ENCODE measurements around the gene TTC27.

DNA sequence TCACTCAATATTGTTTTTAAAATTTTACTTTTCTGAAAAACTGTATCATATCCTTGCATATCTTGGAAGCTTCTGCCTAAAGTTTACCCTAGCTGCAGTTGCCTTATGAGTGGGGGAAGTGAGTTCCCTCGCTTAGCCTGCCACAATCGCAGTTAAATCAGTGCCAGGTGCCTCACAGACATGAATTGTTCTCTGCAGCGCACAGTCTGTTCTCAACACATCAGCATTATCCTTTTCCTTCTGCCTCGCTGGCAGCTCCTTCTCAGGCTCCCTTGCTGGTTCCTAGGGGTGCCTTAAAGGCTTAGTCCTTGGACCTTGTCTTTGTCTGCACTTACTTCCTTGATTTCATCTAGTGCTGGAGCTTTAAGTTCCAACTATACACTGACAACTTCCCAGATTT lies 132.8 kb downstream of the TTC27 start:
- TF ChIP-seq, protein P1, sequence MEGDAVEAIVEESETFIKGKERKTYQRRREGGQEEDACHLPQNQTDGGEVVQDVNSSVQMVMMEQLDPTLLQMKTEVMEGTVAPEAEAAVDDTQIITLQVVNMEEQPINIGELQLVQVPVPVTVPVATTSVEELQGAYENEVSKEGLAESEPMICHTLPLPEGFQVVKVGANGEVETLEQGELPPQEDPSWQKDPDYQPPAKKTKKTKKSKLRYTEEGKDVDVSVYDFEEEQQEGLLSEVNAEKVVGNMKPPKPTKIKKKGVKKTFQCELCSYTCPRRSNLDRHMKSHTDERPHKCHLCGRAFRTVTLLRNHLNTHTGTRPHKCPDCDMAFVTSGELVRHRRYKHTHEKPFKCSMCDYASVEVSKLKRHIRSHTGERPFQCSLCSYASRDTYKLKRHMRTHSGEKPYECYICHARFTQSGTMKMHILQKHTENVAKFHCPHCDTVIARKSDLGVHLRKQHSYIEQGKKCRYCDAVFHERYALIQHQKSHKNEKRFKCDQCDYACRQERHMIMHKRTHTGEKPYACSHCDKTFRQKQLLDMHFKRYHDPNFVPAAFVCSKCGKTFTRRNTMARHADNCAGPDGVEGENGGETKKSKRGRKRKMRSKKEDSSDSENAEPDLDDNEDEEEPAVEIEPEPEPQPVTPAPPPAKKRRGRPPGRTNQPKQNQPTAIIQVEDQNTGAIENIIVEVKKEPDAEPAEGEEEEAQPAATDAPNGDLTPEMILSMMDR (optimal IDR thresholded peaks at IDR 0.05 in 1 of 3, IDR thresholded peaks at IDR 0.05 in 1 of 3, conservative IDR thresholded peaks at IDR 0.05 in 1 of 3; ENCODE audit: extremely low read depth in 1 of 3, insufficient read depth in 2 of 3, low read length in 3 of 3) = no peak
- TF ChIP-seq EZH2 (IDR thresholded peaks at IDR 0.05; ENCODE audit: low read length) = no peak

Data from keratinocyte (primary cell).